IMR-90 (cell line): ENCODE measurements around the gene CFAP61. TPM values are rescaled to one million over a fixed set of nuclear protein-coding genes. Genes with fewer than 3 reads are reported as not detected.
A peak's percentile ranks its signal among the peaks of the same experiment; 100 is the strongest.

Experiments used
- ATAC-seq: fragments of 200-7000 bp; cut with Tn5 transposase; 2 replicates; pipeline ENCODE4 v1.9.1; 2020; ENCODE audit warnings: low read depth, mild to moderate bottlenecking, moderate library complexity
- BruUV-seq: library from RNA; stranded (reverse); fragments of 400-500 nt; replicated peaks from 2 replicates; lab custom pipeline; 2021; lab: Mats Ljungman, UMichigan
- CTCF ChIA-PET: fragments of 300-600 bp; formaldehyde crosslinking; extraction: SDS; loops from one replicate; lab custom pipeline; 2021; ENCODE audit warnings: antibody characterized with exemption; lab: Yijun Ruan, JAX
- POLR2A ChIA-PET: fragments of 300-600 bp; sonication (Branson Sonifier 250); formaldehyde crosslinking; loops from one replicate; lab custom pipeline; 2022; ENCODE audit warnings: antibody characterized with exemption; ENCODE audit not compliant: unreplicated experiment; lab: Charles Lee
- DNase-seq: peaks from one replicate; pipeline ENCODE4 v3.0.0; 2013
- H2AFZ ChIP-seq: replicated peaks from 2 replicates; pipeline ENCODE3; 2013; ENCODE audit warnings: low read length, mild to moderate bottlenecking; ENCODE audit not compliant: poor library complexity
- H2AK5ac ChIP-seq: 2 replicates; pipeline ENCODE4 v1.6.1; 2013; ENCODE audit warnings: low read depth, low read length, inconsistent platforms
- H2AK9ac ChIP-seq: replicated peaks from 2 replicates; pipeline ENCODE3; 2013; ENCODE audit warnings: mild to moderate bottlenecking, low read depth, low read length, moderate library complexity; ENCODE audit not compliant: poor library complexity
- H2BK120ac ChIP-seq: 2 replicates; pipeline ENCODE4 v1.6.1; 2013; ENCODE audit warnings: low read depth, low read length, inconsistent platforms
- H2BK15ac ChIP-seq: 3 replicates; pipeline ENCODE4 v1.6.1; 2013; ENCODE audit warnings: low read depth, low read length, inconsistent platforms
- H2BK20ac ChIP-seq: 2 replicates; pipeline ENCODE4 v1.6.1; 2013; ENCODE audit warnings: low read depth, mild to moderate bottlenecking, inconsistent platforms, low read length, moderate library complexity
- H2BK5ac ChIP-seq: 2 replicates; pipeline ENCODE4 v1.6.1; 2013; ENCODE audit warnings: mild to moderate bottlenecking, low read depth, low read length, inconsistent platforms; ENCODE audit not compliant: poor library complexity, severe bottlenecking
- H3K14ac ChIP-seq: replicated peaks from 2 replicates; pipeline ENCODE4 v1.6.1; 2013; ENCODE audit warnings: low read depth, low read length, inconsistent platforms
- H3K18ac ChIP-seq: 2 replicates; pipeline ENCODE4 v1.6.1; 2013; ENCODE audit warnings: low read depth, low read length, control low read depth
- H3K23ac ChIP-seq: 2 replicates; pipeline ENCODE4 v1.6.1; 2013; ENCODE audit warnings: low read depth, low read length, inconsistent platforms
- H3K27ac ChIP-seq: 2 replicates; pipeline ENCODE4 v1.5.1; 2013; ENCODE audit warnings: mild to moderate bottlenecking, control low read depth, low read length; ENCODE audit not compliant: insufficient read depth
- H3K27me3 ChIP-seq: 2 replicates; pipeline ENCODE4 v1.6.1; 2013; ENCODE audit warnings: low read length; ENCODE audit not compliant: control insufficient read depth, insufficient read depth
- H3K36me3 ChIP-seq: 2 replicates; pipeline ENCODE4 v1.6.1; 2013; ENCODE audit warnings: low read length, mixed read lengths; ENCODE audit not compliant: control insufficient read depth, insufficient read depth
- H3K4ac ChIP-seq: 2 replicates; pipeline ENCODE4 v1.6.1; 2013; ENCODE audit warnings: low read depth, low read length, inconsistent platforms
- H3K4me1 ChIP-seq: 2 replicates; pipeline ENCODE4 v1.6.1; 2013; ENCODE audit warnings: low read length, mixed read lengths; ENCODE audit not compliant: control insufficient read depth, insufficient read depth
- H3K4me2 ChIP-seq: 2 replicates; pipeline ENCODE4 v1.6.1; 2013; ENCODE audit warnings: low read depth, mild to moderate bottlenecking, control low read depth, low read length, moderate library complexity
- H3K4me3 ChIP-seq: 2 replicates; pipeline ENCODE4 v1.5.1; 2013; ENCODE audit warnings: low read depth, mild to moderate bottlenecking, control low read depth, low read length, moderate library complexity; ENCODE audit not compliant: insufficient read depth
- H3K56ac ChIP-seq: 2 replicates; pipeline ENCODE4 v1.6.1; 2013; ENCODE audit warnings: low read length, inconsistent platforms; ENCODE audit not compliant: insufficient read depth; ENCODE audit errors: extremely low read depth
- H3K79me1 ChIP-seq, 2 experiments: 2 replicates each; pipeline ENCODE4 v1.6.1; 2013; ENCODE audit warnings: low read length in 2 of 2, inconsistent platforms in 1 of 2, low read depth in 1 of 2
- H3K9ac ChIP-seq: 2 replicates; pipeline ENCODE4 v1.6.1; 2013; ENCODE audit warnings: low read depth, low read length, control low read depth
- H3K9me1 ChIP-seq: 2 replicates; pipeline ENCODE4 v1.6.1; 2013; ENCODE audit warnings: low read length, inconsistent platforms; ENCODE audit not compliant: insufficient read depth
- H3K9me3 ChIP-seq: 2 replicates; pipeline ENCODE4 v1.6.1; 2013; ENCODE audit warnings: low read length; ENCODE audit not compliant: control insufficient read depth, insufficient read depth
- H4K20me1 ChIP-seq: 2 replicates; pipeline ENCODE4 v1.6.1; 2013; ENCODE audit warnings: low read length, inconsistent platforms; ENCODE audit not compliant: insufficient read depth
- H4K5ac ChIP-seq: 2 replicates; pipeline ENCODE4 v1.6.1; 2013; ENCODE audit warnings: mild to moderate bottlenecking, low read depth, low read length, control low read depth
- H4K8ac ChIP-seq, 2 experiments: 2 replicates each; pipeline ENCODE4 v1.6.1; 2013; ENCODE audit warnings: low read depth in 2 of 2, low read length in 2 of 2, control low read depth in 1 of 2, inconsistent platforms in 1 of 2
- H4K91ac ChIP-seq: 2 replicates; pipeline ENCODE4 v1.6.1; 2013; ENCODE audit warnings: low read depth, low read length, inconsistent platforms; ENCODE audit not compliant: insufficient read depth
- MAFK ChIP-seq: IDR thresholded peaks from 2 replicates; pipeline ENCODE4 v1.6.1; 2012; ENCODE audit warnings: low read depth, low read length, improper control_type of control experiment
- RAD21 ChIP-seq: IDR thresholded peaks from 2 replicates; pipeline ENCODE4 v1.6.1; 2012; ENCODE audit warnings: low read length, improper control_type of control experiment
- WGBS, 2 experiments: methylation state at CpG; one replicate each; pipeline versions ENCODE4 v1.1.5 to v1.1.7; 2013; ENCODE audit warnings: missing lambda C conversion rate in 2 of 2; ENCODE audit not compliant: insufficient read length in 1 of 2; ENCODE audit errors: extremely low coverage in 2 of 2; 5-methylcytosine and 5-hydroxymethylcytosine counted together
- dilution Hi-C: fragments of 300-500 bp; cut with HindIII; formaldehyde crosslinking; loops from one replicate; pipeline ENCODE4 v1.14.3; 2018; ENCODE audit warnings: low sequenced_read_pairs; ENCODE audit not compliant: unreplicated experiment
- in situ Hi-C: fragments of 300-500 bp; cut with MboI; formaldehyde crosslinking; loops from 3 replicates; pipeline ENCODE4 v1.14.3; 2019; ENCODE audit warnings: low sequenced_read_pairs, inconsistent platforms, mixed read lengths
- intact Hi-C: fragments of 100-400 bp; cut with micrococcal nuclease; formaldehyde crosslinking; loops from 2 replicates; pipeline ENCODE4 v1.10.0; 2022
- polyA plus RNA-seq, 3 experiments: library from polyadenylated mRNA; depleted of rRNA; stranded (reverse); fragments of >200 nt; gene quantifications; 2 replicates each; pipeline ENCODE4 v1.2.3, GENCODE V29; 2012; ENCODE audit warnings: low replicate concordance in 1 of 3
- total RNA-seq: library from RNA; depleted of rRNA; stranded (reverse); fragments of >200 nt; gene quantifications from 2 replicates; pipeline ENCODE4 v1.2.3, GENCODE V29; 2012

CFAP61 gene
- total and polyA plus RNA-seq, 2 of the 4 experiments (the other 2 are of a cell fraction), result 0.07 TPM; not detected in 1

GRCh38 chr20:20391115-20391514 is 338.8 kb downstream of the CFAP61 start:
- TF ChIP-seq RAD21 (no peak), MAFK (peak; percentile 44; the same call in 1 of the 2 replicates)
- Histone ChIP-seq H3K36me3 (no peaks in the 10 kb centered on the region), H2AK5ac (no peak overlapping the region), H2BK15ac (no peak overlapping the region), H3K14ac (no peak overlapping the region), H2BK20ac (no peak overlapping the region), H2BK5ac (no peak overlapping the region), H4K5ac (no peak overlapping the region), H3K4ac (no peak overlapping the region), H3K27ac (no peak overlapping the region), H3K27me3 (peaks cover 7% of the 10 kb centered on the region; the same call in 1 of the 2 replicates), H3K79me1 (no peaks in the 10 kb centered on the region), H3K9me3 (no peaks in the 10 kb centered on the region), H4K20me1 (no peaks in the 10 kb centered on the region), H3K23ac (no peak overlapping the region), H2BK120ac (no peak overlapping the region), H2AK9ac (no peak overlapping the region), H4K91ac (no peak overlapping the region), H3K9ac (no peak overlapping the region), H3K4me1 (peaks cover 17% of the 10 kb centered on the region), H2AFZ (no peak overlapping the region), H4K8ac (no peak overlapping the region), H3K4me2 (no peak overlapping the region), H3K18ac (no peak overlapping the region), H3K9me1 (peaks cover 3% of the 10 kb centered on the region; the same call in 1 of the 2 replicates), H3K56ac (no peak overlapping the region), H3K4me3 (no peak overlapping the region)
- POLR2A ChIA-PET, result no interaction called here
- 60% methylated on average over 1 of the region's 4 CpGs; no CpG with 5 or more reads in 1 of the 2 experiments for WGBS, 2 experiments
- DNase-seq (no peak), ATAC-seq (no peak)
- intact Hi-C loops (no loop called here), dilution Hi-C loops (no loop called here), in situ Hi-C loops (no loop called here)
- no TSS peak for BruUV-seq
- CTCF ChIA-PET, result interaction anchor here (0.7 to 1.0 kb wide), 2 partner anchors 16 to 188 kb away, joined by 3 read pairs; no protein-coding TSS in a partner anchor
